KMS-11 (cell line): ENCODE data around the gene PTPRT.

Experiments used
- H2AFZ ChIP-seq: fragments of 200-600 bp; sonication (generic); 2 replicates; pipeline ENCODE4 v1.6.1; 2016; ENCODE audit warnings: antibody characterized with exemption, mixed run types, low read depth
- H3K27ac ChIP-seq: fragments of 200-600 bp; sonication (generic); 2 replicates; pipeline ENCODE4 v1.6.1; 2016; ENCODE audit warnings: mild to moderate bottlenecking, mixed run types
- H3K27me3 ChIP-seq: fragments of 200-600 bp; sonication (generic); 2 replicates; pipeline ENCODE4 v1.6.1; 2017; ENCODE audit warnings: mild to moderate bottlenecking, low read depth, mixed run types, moderate library complexity; ENCODE audit not compliant: insufficient read depth
- H3K36me3 ChIP-seq: fragments of 200-600 bp; sonication (generic); 2 replicates; pipeline ENCODE4 v1.6.1; 2017; ENCODE audit warnings: mild to moderate bottlenecking, mixed run types; ENCODE audit not compliant: insufficient read depth
- H3K4me1 ChIP-seq: fragments of 200-600 bp; sonication (generic); 2 replicates; pipeline ENCODE4 v1.6.1; 2016; ENCODE audit warnings: mild to moderate bottlenecking, low read depth, mixed run types; ENCODE audit not compliant: poor library complexity, severe bottlenecking
- H3K4me2 ChIP-seq: fragments of 200-600 bp; sonication (generic); 2 replicates; pipeline ENCODE4 v1.7.0; 2016; ENCODE audit warnings: mild to moderate bottlenecking, mixed run types
- H3K4me3 ChIP-seq: fragments of 200-600 bp; sonication (generic); IDR thresholded peaks from 2 replicates; pipeline ENCODE4 v1.6.1; 2017; ENCODE audit warnings: low read depth, low read length, mixed read lengths; ENCODE audit not compliant: insufficient read depth
- H3K79me2 ChIP-seq: fragments of 200-600 bp; sonication (generic); 2 replicates; pipeline ENCODE4 v1.6.1; 2016; ENCODE audit warnings: low read depth, mixed run types; ENCODE audit not compliant: insufficient read depth
- H3K9ac ChIP-seq: fragments of 200-600 bp; sonication (generic); 2 replicates; pipeline ENCODE4 v1.6.1; 2016; ENCODE audit warnings: mild to moderate bottlenecking, mixed run types
- H4K20me1 ChIP-seq: fragments of 200-600 bp; sonication (generic); 2 replicates; pipeline ENCODE4 v1.6.1; 2016; ENCODE audit warnings: mild to moderate bottlenecking, mixed run types; ENCODE audit not compliant: insufficient read depth
- CTCF ChIP-seq: fragments of 200-600 bp; sonication (generic); conservative IDR thresholded peaks from 2 replicates; pipeline ENCODE4 v1.6.1; 2017; ENCODE audit warnings: low read depth, mild to moderate bottlenecking, antibody characterized with exemption, low read length, moderate library complexity, mixed read lengths

Gene PTPRT

DNA sequence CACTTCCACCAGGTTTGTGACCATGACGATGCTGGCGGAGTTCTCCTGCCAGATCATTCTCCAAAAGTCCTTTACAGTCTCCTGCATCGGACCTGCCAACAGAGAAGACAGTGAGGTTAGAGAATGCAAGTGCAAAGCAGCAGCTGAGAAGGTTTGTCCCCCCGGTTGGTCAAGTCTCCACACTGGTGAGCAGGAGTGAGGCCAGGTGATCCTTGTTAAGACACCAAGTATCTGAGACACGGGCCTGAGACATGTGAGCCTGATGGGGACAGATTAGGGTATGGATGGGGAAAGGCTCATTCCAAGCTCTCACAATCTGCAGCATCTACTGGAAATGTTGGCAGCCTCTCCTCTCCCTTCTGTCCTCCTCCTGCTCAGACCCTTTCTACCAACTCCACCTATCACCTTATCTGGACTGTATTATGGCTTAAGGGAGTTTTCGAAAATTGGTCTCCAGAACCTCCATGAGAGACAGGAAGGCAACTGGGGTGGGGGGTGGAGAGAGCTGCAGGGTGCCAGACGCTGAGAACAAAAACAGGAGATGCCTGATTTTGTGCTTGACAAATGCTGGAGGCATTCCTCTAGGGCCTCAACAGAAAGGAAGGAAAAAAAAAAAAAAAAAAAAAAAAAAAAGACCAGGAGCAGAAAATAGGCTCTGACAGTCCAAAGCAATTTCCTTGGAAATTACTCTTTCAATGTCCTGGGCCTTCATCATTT lies 1071.1 kb downstream of the PTPRT start:
- Histone ChIP-seq H3K27ac (no peak overlapping the region), H3K36me3 (no peaks in the 10 kb centered on the region), H3K4me3 (no peak overlapping the region), H3K79me2 (no peaks in the 10 kb centered on the region), H4K20me1 (no peaks in the 10 kb centered on the region), H3K4me2 (no peak overlapping the region), H3K9ac (no peak overlapping the region), H3K27me3 (no peaks in the 10 kb centered on the region), H3K4me1 (no peaks in the 10 kb centered on the region), H2AFZ (no peak overlapping the region)
- no peak for TF ChIP-seq CTCF

DNA sequence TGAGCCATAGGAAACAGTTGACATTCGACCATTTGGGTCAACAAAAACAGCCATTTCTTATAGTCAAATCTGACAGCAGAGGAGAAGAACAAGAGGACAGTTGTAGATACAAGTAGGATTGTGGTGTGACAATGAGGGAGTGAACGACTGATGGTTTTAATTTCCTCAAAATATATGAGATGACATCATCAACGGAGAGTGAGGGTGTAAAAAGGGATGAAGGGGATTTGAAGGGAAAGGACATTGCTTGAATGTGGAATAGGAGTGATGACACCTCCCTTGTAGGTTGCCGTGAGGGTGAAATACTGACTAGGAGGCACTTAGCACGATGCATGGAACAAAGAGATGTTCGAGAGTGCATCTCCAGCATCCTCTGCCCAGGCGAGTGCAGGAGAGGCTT lies 1071.7 kb downstream of the PTPRT start:
- no peak for TF ChIP-seq CTCF
- no peaks in the 10 kb centered on the region for H3K79me2 ChIP-seq

DNA sequence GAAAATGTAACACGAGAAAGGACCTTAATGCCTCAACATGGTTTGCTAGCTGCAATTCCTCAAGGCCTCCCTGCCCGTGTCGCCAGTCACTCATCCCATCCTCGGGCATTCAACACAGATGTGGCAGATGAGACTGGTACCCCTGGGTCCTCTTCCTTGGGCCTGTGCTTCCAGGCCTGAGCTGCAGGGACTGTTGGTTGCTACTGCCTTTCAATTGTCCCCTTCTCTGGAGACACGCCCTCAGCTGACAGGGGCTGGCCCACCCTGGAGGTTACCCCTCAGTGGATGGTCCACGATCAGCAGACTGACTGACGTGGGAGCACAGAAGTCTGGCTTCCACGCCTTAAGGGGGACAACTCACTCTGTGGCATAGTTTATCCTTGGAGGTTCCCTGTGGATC lies 1076.5 kb downstream of the PTPRT start:
- H3K27me3 ChIP-seq = no peaks in the 10 kb centered on the region
- H4K20me1 ChIP-seq = no peaks in the 10 kb centered on the region
- no peak for TF ChIP-seq CTCF
- H3K4me3 ChIP-seq = no peak overlapping the region
- H3K4me2 ChIP-seq = no peak overlapping the region
- H3K27ac ChIP-seq = no peak overlapping the region
- no peaks in the 10 kb centered on the region for H3K36me3 ChIP-seq
- H3K4me1 ChIP-seq = no peaks in the 10 kb centered on the region
- H2AFZ ChIP-seq = no peak overlapping the region
- H3K79me2 ChIP-seq = no peaks in the 10 kb centered on the region
- H3K9ac ChIP-seq = no peak overlapping the region

More for the DNA sequence above, 1071.7 kb downstream of the PTPRT start:
- no peak overlapping the region for H3K9ac ChIP-seq
- no peak overlapping the region for H3K4me3 ChIP-seq
- no peaks in the 10 kb centered on the region for H4K20me1 ChIP-seq
- no peaks in the 10 kb centered on the region for H3K27me3 ChIP-seq
- H3K36me3 ChIP-seq = no peaks in the 10 kb centered on the region
- no peak overlapping the region for H3K27ac ChIP-seq
- no peak overlapping the region for H3K4me2 ChIP-seq
- H3K4me1 ChIP-seq = no peaks in the 10 kb centered on the region
- no peak overlapping the region for H2AFZ ChIP-seq

DNA sequence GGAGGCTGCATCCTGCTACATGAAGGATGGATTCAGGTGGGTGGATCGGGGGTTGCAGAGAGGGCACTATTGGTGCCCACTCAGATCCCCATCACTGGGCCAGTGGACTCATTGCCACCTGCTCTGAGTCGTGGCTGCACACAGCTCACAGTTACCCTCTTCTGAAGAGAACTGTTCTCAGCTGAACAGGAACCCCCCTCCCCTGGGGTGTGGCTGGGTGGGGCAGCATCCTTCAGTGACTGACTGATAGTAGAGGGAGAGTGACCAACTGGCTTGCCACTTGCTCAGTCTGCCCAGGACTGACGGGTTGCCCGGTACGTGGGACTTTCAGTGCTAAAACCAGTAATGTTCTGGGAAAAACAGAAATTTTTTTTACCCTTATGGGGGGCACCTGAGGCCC lies 1077.5 kb downstream of the PTPRT start:
- H3K4me2 ChIP-seq = no peak overlapping the region
- H3K4me3 ChIP-seq = no peak overlapping the region
- no peaks in the 10 kb centered on the region for H3K79me2 ChIP-seq
- H2AFZ ChIP-seq = no peak overlapping the region
- no peak overlapping the region for H3K9ac ChIP-seq
- H3K27ac ChIP-seq = no peak overlapping the region
- no peaks in the 10 kb centered on the region for H3K36me3 ChIP-seq
- no peaks in the 10 kb centered on the region for H3K27me3 ChIP-seq
- no peaks in the 10 kb centered on the region for H3K4me1 ChIP-seq
- no peaks in the 10 kb centered on the region for H4K20me1 ChIP-seq
- TF ChIP-seq CTCF = no peak
